CD4-positive, alpha-beta T cell treated with Interferon alpha-2 for 1 hour (primary cell): Measurements from ENCODE around the gene RIC3.
"Not testable (repeated sequence)": the region's sequence is repeated elsewhere in the genome, so short reads cannot be mapped to it uniquely, and the experiment has no call there.

ENCODE experiments used
- DNase-seq, 2 donors: peaks; one replicate each; pipeline ENCODE4 v3.0.0-alpha.2; 2020 to 2022

RIC3 gene

DNA sequence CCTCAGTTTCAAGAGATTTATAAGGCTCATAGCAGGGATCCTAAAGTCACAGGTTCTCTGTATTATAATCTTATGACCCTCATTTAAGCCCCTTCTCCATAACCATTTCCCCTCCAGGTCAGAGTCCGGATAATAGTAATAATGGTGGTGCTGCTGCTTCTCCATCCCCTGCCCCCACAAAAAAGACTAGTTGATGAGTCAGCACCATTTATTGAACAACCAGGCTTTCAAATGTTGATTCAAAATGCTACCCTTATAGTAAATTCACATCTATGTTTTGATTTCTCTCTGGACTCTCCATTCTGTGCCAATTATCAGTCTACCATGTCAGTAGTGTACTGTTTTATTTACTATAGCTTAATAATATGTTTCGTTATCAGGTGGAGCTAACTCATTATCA, 17.6 kb upstream of the RIC3 start:
- DNase-seq, result no peak

DNA sequence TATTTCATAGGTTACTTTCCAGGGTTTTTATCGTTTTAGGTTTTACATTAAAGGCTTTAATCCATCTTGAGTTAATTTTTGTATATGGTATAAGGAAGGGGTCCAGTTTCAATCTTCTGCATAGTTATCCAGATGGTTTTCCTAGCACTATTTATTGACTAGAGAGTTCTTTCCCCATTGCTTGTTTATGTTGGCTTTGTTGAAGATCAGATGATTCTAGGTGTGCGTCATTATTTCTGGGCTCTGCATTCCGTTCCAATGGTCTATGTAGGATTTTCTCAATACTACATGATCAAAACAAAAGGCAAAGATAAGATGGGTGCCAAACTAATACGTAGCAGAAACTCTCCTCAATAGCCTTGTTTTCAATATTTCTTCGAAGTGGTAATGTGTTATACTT, 14.3 kb upstream of the RIC3 start:
- no peak for DNase-seq

GRCh38 chr11:8180469-8180868, 11.6 kb upstream of the RIC3 start:
- no peak for DNase-seq

DNA sequence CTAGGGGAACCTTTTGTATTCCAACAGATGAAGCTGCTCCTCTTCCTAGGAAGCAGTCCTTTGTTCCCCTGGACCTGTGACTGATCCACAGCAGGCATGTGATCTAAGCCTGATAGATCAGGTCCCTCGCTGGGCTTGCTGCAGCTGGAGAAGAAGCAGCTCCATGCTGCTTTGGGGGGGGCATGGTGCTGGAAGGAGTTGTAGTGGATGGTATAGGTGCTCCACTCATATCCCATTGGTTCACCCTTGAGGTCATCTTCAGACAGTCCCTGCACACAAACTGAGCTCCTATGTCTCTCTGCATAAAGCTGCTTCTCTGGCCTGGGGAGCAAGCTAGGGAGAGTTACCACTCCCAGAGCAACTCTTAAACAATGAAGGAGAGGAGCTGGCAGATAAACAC, 9.5 kb upstream of the RIC3 start:
- DNase-seq, result no peak

DNA sequence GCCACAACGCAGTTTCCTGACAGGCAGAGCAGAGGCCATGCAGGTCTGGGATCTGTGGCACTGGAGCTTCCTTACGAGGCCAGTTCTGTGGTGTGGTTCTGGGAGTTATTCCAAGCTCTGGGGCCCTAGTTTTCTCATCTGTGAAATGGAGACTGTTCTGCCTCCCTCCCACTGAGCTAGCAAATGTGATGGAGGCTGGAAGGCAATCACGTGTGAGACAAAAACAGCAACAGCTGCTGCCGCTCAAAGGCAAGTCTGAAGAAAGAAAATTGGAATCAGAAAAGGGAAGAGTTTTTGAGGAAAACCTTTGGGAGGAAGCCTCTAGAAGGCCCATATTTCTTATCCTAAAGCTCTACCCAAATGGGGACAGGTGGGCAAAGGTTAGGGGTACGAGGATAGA, 8.3 kb upstream of the RIC3 start:
- DNase-seq, result no peak

- DNase-seq, result no peak
These were observed 1.0 kb downstream of the RIC3 start for GRCh38 chr11:8167796-8168195.

DNA sequence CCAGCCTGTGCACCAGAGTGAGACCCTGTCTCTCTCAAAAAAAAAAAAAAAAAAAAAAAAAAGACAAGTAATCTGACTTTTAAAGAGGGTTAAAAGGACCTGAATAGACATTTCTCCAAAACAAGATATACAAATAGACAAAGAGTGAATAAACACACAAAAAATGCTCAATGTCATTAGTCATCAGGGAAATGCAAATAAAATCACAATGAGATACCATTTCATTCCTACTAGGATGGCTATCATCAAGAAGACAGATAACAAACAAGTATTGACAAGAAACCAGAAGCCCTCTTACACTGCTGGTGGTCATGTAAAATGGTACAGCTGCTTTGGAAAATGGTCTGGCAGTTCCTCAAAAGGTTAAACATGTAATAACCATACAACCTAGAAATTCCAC, 4.1 kb downstream of the RIC3 start:
- DNase-seq, result no peak

GRCh38 chr11:8161627-8162304, 7.1 kb downstream of the RIC3 start:
- DNase-seq, result not testable (repeated sequence)

GRCh38 chr11:8156877-8157276, 11.9 kb downstream of the RIC3 start:
- DNase-seq, result no peak

DNA sequence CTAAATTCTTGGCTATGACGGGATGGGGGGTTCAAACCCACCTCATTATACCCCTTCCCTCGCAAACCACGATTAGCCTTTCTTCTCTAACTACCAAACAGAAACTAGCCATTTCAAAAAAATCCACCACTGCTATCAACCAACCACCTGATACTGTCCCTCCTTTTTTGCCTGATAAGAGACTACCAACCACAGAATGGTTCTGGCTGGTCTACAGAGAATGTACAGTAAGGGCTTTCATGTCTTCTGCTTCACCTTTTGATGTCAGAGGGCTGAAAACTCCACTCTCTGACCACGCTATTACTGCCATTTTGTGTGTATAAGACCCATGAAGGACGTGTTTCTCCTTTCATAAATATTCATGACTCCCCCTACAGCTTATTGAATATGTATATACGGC, 19.1 kb downstream of the RIC3 start:
- no peak for DNase-seq

GRCh38 chr11:8138526-8138925, 30.3 kb downstream of the RIC3 start:
- DNase-seq, result no peak

GRCh38 chr11:8127447-8127846, 41.4 kb downstream of the RIC3 start:
- no peak for DNase-seq

DNA sequence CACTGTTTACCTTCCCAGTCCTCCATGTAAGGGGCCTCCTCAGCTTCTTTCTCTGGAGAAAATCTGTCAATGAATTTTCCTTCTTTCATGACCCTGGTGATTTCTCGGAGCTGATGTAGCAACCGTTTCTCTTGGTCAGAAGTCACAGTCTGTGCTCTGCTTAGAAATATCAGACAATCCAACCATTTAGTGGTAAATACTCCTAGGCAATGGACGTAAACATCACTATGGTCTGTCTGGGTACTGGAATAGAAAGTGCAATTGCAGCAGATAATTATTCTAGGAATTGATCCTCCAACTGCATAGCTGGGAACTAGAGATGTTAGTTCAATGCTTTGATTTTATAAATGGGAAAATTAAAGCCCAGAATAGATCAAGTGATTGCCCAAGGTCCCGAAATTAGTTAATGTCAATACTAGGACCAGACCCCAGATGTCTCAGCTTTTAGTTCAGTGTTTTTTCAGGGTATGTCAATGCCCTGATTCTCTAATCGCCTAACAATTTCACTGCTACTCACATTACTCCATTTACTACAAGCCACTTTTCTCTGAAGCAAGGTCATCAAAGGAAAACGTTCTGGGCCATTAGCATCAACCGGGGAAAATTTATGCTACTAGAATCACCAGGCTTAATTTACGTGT, 42.1 kb downstream of the RIC3 start:
- DNase-seq, result no peak

DNA sequence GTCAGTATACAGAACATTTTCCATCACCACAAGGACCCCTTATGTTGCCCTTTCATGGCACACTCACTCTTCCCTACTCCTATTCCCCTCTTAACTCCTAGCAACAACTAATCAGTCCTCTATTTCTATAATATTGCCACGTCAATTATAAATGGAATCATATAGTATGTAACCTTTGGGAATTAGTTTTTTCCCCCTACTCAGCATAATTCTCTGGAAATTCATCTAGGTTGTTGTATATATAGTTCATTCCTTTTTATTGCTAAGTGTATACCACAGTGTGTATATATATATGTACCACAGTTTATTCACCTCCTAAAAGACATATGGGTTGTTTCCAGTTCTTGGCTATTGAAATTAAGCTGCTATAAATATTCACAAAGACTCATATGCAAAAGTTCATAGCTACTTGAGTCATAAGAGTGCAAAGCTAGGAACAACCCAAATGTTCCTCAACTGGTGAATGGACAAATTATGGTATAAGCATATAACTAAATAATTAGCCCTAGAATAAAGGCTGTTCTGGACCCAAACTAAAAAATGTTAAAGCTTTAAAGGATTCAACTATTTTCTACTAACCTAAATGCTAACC, 46.6 kb downstream of the RIC3 start:
- DNase-seq, result no peak

DNA sequence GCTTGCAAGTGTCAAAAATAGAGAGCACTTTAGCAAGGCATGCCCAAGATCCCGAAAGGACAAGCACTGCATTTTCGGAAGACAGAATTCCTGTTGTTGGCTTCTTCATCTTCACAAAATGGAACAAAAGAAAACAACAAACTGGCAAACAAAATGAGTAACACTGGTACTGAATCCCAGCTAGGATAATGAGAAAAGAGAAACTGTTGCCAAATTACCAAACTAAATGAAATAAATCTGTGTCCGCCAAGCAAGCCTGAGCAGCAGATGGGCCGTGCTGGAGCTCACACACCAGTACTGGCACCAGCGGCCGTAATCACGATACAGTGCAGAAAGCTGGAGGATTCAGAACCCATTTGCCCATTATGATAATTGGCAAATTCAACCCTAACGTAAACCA, 57.2 kb downstream of the RIC3 start:
- no peak for DNase-seq

- DNase-seq, result no peak
These were observed 58.4 kb downstream of the RIC3 start for GRCh38 chr11:8110396-8110795.

DNA sequence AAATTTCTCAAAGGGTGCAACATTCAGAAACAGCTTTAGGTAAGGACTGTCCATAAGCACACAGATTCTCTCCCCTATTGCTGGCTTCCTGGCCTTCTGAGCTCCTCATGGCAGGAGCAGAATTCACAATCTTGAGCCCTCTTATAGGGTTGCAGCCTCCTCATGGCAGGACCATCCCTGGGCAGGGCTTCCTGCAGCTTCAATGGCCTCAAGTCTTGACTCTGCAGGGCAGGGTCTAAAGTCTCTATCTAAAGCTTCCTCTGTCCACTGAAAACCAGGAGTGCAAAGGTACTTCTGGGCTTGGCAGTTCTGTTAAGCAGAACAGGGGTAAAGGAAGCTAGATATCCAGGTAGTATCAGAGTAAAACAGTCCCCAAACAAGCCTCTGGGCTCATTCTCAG, 59.1 kb downstream of the RIC3 start:
- no peak for DNase-seq

GRCh38 chr11:8108421-8108820, 60.4 kb downstream of the RIC3 start:
- no peak for DNase-seq

GRCh38 chr11:8107642-8108041, 61.2 kb downstream of the RIC3 start:
- DNase-seq, result no peak

GRCh38 chr11:8106679-8107078, 62.1 kb downstream of the RIC3 start:
- DNase-seq, result no peak

GRCh38 chr11:8105666-8106065, 63.2 kb downstream of the RIC3 start:
- DNase-seq, result no peak

DNA sequence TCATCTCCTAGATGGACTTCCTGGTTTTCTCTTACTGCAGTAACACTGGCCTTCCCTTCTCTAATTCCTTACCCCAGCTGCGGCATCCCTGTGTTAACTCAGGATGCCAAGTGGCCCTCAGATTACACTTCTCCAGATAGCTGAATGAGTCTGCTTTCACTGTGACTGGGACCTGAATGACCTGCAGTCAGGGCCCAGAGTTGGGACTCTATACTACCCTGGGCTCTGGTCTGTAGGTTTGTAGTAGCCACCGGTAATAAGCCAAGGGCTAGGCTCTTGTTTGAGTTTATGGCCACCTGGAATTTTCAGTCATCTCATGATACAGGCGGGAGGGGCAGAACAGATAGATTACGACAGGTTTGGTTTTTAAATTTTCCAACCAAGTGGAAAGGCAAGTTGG, 63.7 kb downstream of the RIC3 start:
- DNase-seq, result no peak

- DNase-seq, result no peak
These were observed 64.9 kb downstream of the RIC3 start for GRCh38 chr11:8103909-8104308.

DNA sequence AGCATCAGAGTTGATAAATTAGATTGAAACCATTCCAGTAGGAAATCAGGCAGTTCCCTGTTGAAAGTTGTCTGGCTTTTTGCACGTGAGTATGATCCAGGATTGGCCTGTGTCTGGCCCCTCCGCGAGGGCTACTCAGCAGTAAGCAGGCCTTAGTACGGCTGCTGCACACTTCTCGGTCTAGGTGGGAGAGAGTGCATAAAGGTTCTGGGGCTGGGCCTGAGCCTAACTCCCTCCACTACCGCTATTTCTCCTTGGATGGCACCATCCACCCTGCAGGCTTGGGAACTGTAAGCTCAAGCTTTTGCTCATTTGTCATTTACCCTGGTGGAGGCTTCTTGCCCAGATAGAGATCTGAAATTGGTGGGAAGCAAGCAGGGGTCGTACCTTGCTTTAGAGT, 65.9 kb downstream of the RIC3 start:
- no peak for DNase-seq
